Peyer's patch (tissue), 4 donors: Measurements from ENCODE around the gene PGAP1. TPM values are rescaled to one million over a fixed set of nuclear protein-coding genes. Genes with fewer than 3 reads are reported as not detected.
A peak's percentile ranks its signal among the peaks of the same experiment; 100 is the strongest.

Experiments used
- DNase-seq, 3 donors: peaks; one replicate each; pipeline ENCODE4 v3.0.0-alpha.2; 2017 to 2019
- H3K27ac ChIP-seq, 4 donors: fragments of 200-600 bp; sonication (generic); one replicate each; pipeline ENCODE4 v1.5.1; 2016 to 2019
- H3K27me3 ChIP-seq, 2 donors: fragments of 200-600 bp; sonication (generic); one replicate each; pipeline ENCODE4 v1.5.1; 2019
- H3K36me3 ChIP-seq, 3 donors: fragments of 200-600 bp; sonication (generic); one replicate each; pipeline ENCODE4 v1.5.1; 2016 to 2019
- H3K4me1 ChIP-seq, 4 donors: fragments of 200-600 bp; sonication (generic); one replicate each; pipeline ENCODE4 v1.5.1; 2016 to 2019
- H3K4me3 ChIP-seq, 4 donors: fragments of 200-600 bp; sonication (generic); 1 replicate in 3 of 4; 2 replicates in 1 of 4; pipeline ENCODE4 v1.5.1; 2016 to 2019; ENCODE audit warnings: mild to moderate bottlenecking in 1 of 4
- H3K9me3 ChIP-seq, 4 donors: fragments of 200-600 bp; sonication (generic); one replicate each; pipeline ENCODE4 v1.5.1; 2016 to 2019; ENCODE audit warnings: mild to moderate bottlenecking in 1 of 4
- POLR2A ChIP-seq, 2 donors: fragments of 450-650 bp; IDR thresholded peaks; one replicate each; pipeline ENCODE4 v1.5.1; 2017; ENCODE audit warnings: antibody characterized with exemption in 2 of 2, mild to moderate bottlenecking in 2 of 2, moderate library complexity in 2 of 2
- total RNA-seq, 4 donors: library from RNA; depleted of rRNA; stranded (reverse); fragments of >200 nt; gene quantifications; one replicate each; pipeline ENCODE4 v1.1.0, GENCODE V29; 2016
- TF ChIP-seq, protein P1 (sequence below), 6 experiments: fragments of 450-650 bp in 4 of 6; fragments of 200-600 bp in 2 of 6; sonication (generic) in 1 of 6; IDR thresholded peaks; one replicate each; pipeline ENCODE4 v1.5.1; 2017 to 2019; ENCODE audit warnings: antibody characterized with exemption in 6 of 6, mild to moderate bottlenecking in 3 of 6, moderate library complexity in 1 of 6

PGAP1 gene
- total RNA-seq, 4 donors from 2014 or later: 15.7 to 41.2 (median 25.9) TPM

DNA sequence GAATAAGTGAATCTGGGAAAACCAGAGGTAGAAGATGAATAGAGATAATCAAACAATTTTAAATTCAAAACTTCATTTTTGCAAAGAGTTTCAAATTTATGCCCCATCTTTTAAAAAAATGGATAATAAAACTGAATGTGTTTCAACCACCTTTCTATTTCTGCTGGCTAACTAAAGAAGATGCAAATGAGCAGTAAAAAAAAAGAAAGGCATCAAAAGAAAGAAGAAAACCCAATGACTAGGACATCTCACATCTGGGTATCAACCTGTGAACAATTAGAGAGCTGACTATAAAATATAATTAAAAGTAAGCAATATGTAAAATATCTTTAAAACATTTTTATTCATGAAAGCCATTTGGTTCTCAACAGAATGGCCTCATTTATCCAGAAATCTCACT lies 2.5 kb downstream of the PGAP1 start:
- Histone ChIP-seq H3K27ac (no peak overlapping the region), H3K9me3 (no peaks in the 10 kb centered on the region), H3K4me3 (peak overlapping the region in 2 of 4 donors; percentile 19 to 32), H3K27me3 (no peaks in the 10 kb centered on the region), H3K4me1 (peaks cover 0 to 4% (median 0%) of the 10 kb centered on the region in 4 donors), H3K36me3 (no peaks in the 10 kb centered on the region)
- TF ChIP-seq, protein P1, sequence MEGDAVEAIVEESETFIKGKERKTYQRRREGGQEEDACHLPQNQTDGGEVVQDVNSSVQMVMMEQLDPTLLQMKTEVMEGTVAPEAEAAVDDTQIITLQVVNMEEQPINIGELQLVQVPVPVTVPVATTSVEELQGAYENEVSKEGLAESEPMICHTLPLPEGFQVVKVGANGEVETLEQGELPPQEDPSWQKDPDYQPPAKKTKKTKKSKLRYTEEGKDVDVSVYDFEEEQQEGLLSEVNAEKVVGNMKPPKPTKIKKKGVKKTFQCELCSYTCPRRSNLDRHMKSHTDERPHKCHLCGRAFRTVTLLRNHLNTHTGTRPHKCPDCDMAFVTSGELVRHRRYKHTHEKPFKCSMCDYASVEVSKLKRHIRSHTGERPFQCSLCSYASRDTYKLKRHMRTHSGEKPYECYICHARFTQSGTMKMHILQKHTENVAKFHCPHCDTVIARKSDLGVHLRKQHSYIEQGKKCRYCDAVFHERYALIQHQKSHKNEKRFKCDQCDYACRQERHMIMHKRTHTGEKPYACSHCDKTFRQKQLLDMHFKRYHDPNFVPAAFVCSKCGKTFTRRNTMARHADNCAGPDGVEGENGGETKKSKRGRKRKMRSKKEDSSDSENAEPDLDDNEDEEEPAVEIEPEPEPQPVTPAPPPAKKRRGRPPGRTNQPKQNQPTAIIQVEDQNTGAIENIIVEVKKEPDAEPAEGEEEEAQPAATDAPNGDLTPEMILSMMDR (IDR thresholded peaks at IDR 0.05): no peak
- no peak for DNase-seq

DNA sequence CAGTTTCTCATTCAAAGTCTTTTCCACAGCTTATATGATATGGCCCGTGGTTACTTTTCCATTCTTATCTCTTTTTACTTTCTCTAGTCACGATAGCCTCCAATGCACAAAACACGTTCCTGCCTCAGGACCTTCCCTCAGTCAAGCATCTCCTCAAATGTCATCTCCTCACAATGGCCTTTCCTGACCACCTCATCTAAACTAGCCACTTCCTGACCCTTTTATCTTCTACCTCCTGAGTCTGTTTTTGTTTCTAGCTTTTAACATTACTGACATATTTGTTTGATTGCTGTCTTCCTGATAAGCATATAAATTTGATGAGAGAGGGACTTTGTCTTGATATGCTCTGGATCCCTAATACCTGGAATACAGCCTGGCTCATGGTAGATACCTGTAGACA lies 7.6 kb downstream of the PGAP1 start:
- H3K9me3 ChIP-seq: no peaks in the 10 kb centered on the region
- no peaks in the 10 kb centered on the region for H3K27me3 ChIP-seq
- no peaks in the 10 kb centered on the region for H3K4me1 ChIP-seq
- H3K36me3 ChIP-seq: peaks cover 0 to 18% (median 0%) of the 10 kb centered on the region in 3 donors
- no peak for TF ChIP-seq POLR2A (IDR thresholded peaks at IDR 0.05)
- TF ChIP-seq, protein P1 (IDR thresholded peaks at IDR 0.05): no peak
- no peak for DNase-seq
- H3K4me3 ChIP-seq: no peak overlapping the region
- no peak overlapping the region for H3K27ac ChIP-seq

DNA sequence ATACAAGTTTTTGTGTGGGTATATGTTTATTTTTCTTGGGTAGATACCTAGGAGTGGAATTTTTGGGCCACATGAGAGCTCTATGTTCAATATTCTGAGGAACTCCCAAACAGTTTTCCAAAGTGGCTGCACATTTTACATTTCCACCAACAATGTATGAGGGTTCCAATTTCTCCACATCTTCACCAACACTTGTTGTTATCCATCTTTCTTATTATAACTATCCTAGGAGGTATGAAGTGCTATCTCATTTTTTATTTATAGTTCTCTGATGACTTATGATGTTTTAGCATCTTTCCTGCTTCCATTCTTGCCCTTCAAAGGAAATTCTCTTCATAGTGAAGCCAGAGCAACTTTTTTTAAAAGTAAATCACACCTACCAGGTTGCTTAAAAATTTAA lies 8.7 kb downstream of the PGAP1 start:
- Histone ChIP-seq H3K4me3 (no peak overlapping the region), H3K36me3 (peaks cover 0 to 25% (median 0%) of the 10 kb centered on the region in 3 donors), H3K4me1 (no peaks in the 10 kb centered on the region), H3K27ac (no peak overlapping the region), H3K9me3 (no peaks in the 10 kb centered on the region), H3K27me3 (no peaks in the 10 kb centered on the region)
- DNase-seq: no peak
- TF ChIP-seq, protein P1 (IDR thresholded peaks at IDR 0.05): no peak
- no peak for TF ChIP-seq POLR2A (IDR thresholded peaks at IDR 0.05)

DNA sequence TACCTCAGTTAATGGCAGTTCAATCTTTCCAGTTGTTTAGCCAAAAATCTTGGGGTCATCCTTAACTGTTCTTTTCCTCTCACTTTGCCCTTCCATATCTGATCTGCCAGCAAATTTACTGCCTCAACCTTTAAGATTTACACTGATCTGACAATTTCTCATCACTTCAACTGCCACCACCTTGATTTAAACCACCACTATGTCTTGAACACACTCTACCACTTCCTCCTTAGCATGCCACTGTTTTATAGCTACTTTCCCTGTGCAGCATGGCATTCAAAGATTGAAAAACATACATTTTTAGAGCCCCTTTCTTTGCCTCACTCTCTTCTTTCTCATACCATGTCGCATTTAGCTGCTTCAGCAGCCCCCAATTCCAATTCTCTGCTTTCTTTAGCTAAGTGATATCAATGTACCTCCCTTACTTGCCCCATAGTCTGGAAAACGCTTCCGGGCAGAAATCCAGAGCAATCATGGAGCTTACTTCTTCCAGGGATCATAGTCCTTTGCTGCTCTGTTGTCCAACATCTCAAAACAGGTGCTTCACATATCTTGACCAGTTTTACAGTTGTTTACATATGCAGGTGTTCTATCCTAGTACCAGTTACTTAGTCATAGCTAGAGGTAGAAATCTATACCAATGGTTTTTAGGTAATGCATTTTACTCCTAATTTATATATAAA lies 10.9 kb downstream of the PGAP1 start:
- TF ChIP-seq POLR2A (IDR thresholded peaks at IDR 0.05): no peak
- TF ChIP-seq, protein P1 (IDR thresholded peaks at IDR 0.05): no peak
- peak overlapping the region in 1 of 4 donors; percentile 22 for H3K27ac ChIP-seq
- H3K36me3 ChIP-seq: peaks cover 0 to 27% (median 0%) of the 10 kb centered on the region in 3 donors
- H3K9me3 ChIP-seq: no peaks in the 10 kb centered on the region
- no peaks in the 10 kb centered on the region for H3K4me1 ChIP-seq
- peak in 1 of 3 donors; percentile 48 for DNase-seq
- H3K4me3 ChIP-seq: no peak overlapping the region
- no peaks in the 10 kb centered on the region for H3K27me3 ChIP-seq

DNA sequence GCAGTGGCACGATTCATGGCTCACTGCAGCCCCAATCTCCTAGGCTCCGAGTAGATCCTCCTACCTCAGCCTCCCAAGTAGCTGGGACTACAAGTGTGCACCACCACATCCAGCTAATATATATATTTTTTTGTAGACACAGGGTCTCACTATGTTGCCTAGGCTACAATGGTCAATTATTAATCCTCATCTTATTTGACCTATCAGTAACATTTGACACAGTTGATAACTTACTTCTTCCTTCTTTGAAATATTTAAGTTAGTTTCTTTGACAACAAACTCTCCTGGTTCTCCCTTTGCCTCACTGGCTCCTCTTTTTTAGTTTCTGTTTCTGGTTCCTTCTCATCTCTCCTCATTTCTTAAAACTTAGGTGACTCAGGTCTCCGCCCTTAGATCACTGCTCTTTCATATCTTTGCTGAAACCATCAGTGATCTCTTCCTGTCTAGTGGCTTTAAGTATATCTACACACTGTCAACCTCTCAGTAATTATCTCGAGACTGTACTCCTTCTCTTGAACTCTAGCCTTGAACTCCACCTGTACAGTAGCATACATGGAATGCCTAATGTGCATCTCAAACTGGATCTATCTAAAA lies 11.5 kb downstream of the PGAP1 start:
- TF ChIP-seq POLR2A (IDR thresholded peaks at IDR 0.05): no peak
- TF ChIP-seq, protein P1 (IDR thresholded peaks at IDR 0.05): no peak
- Histone ChIP-seq H3K4me1 (no peaks in the 10 kb centered on the region), H3K36me3 (peaks cover 0 to 27% (median 0%) of the 10 kb centered on the region in 3 donors), H3K27ac (peak overlapping the region in 1 of 4 donors; percentile 22), H3K27me3 (no peaks in the 10 kb centered on the region), H3K9me3 (no peaks in the 10 kb centered on the region), H3K4me3 (no peak overlapping the region)
- no peak for DNase-seq
